WERI-Rb-1 (cell line): ENCODE measurements around the gene HIPK2.
"Not testable (repeated sequence)": the region's sequence is repeated elsewhere in the genome, so short reads cannot be mapped to it uniquely, and the experiment has no call there.

ENCODE experiments used
- DNase-seq: peaks from one replicate; pipeline ENCODE4 v3.0.0-alpha.2; 2020
- H3K27ac ChIP-seq: fragments of 250-450 bp; sonication (Bioruptor Pico); 2 replicates; pipeline ENCODE4 v1.5.1; 2020; ENCODE audit warnings: mild to moderate bottlenecking, moderate library complexity
- H3K27me3 ChIP-seq: fragments of 250-450 bp; sonication (Bioruptor Pico); 2 replicates; pipeline ENCODE4 v1.5.1; 2021; ENCODE audit warnings: mild to moderate bottlenecking, low read depth, moderate library complexity; ENCODE audit not compliant: insufficient read depth, severe bottlenecking
- H3K36me3 ChIP-seq: fragments of 250-450 bp; sonication (Bioruptor Pico); 2 replicates; pipeline ENCODE4 v1.5.1; 2020; ENCODE audit warnings: mild to moderate bottlenecking, moderate library complexity
- H3K4me3 ChIP-seq: 2 replicates; pipeline ENCODE4 v1.5.1; 2011; ENCODE audit warnings: low read depth, mild to moderate bottlenecking, control low read depth, low read length
- H3K9me3 ChIP-seq: fragments of 250-450 bp; sonication (Bioruptor Pico); 2 replicates; pipeline ENCODE4 v1.5.1; 2021; ENCODE audit warnings: mild to moderate bottlenecking, moderate library complexity; ENCODE audit not compliant: severe bottlenecking
- TF ChIP-seq, protein P1 (sequence below): IDR thresholded peaks from 2 replicates; pipeline ENCODE4 v1.5.1; 2011; ENCODE audit warnings: low read depth, mild to moderate bottlenecking, control low read depth, inconsistent platforms, low read length

Gene HIPK2

DNA sequence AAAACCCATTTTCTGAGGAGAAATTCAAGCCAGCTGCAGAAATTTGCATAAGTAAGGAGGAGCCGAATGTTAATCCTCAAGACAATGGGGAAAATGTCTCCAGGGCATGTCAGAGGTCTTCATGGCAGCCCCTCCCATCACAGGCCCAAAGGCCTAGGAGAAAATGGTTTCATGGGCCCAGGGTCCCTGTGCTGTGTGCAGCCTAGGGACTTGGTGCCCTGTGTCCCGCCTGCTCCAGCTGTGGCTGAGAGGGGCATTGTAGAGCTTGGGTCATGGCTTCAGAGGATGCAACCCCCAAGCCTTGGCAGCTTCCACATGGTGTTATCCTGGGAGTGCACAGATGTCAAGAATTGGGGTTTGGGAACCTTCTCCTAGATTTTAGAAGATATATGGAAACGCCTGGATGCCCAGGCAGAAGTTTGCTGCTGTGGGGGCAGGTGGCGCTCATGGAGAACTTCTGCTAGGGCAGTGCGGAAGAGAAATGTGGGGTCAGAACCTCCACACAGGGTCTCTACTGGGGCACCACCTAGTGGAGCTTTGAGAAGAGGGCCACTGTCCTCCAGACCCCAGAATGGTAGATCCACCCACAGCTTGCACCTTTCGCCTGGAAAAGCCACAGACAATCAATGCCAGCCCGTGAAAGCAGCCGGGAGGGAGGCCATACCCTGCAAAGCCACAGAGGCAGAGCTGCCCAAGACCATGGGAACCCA is 223.7 kb downstream of the HIPK2 start:
- H3K27ac ChIP-seq, H3K4me3 ChIP-seq, H3K36me3 ChIP-seq, H3K9me3 ChIP-seq, H3K27me3 ChIP-seq: not testable (repeated sequence)
- TF ChIP-seq, protein P1, sequence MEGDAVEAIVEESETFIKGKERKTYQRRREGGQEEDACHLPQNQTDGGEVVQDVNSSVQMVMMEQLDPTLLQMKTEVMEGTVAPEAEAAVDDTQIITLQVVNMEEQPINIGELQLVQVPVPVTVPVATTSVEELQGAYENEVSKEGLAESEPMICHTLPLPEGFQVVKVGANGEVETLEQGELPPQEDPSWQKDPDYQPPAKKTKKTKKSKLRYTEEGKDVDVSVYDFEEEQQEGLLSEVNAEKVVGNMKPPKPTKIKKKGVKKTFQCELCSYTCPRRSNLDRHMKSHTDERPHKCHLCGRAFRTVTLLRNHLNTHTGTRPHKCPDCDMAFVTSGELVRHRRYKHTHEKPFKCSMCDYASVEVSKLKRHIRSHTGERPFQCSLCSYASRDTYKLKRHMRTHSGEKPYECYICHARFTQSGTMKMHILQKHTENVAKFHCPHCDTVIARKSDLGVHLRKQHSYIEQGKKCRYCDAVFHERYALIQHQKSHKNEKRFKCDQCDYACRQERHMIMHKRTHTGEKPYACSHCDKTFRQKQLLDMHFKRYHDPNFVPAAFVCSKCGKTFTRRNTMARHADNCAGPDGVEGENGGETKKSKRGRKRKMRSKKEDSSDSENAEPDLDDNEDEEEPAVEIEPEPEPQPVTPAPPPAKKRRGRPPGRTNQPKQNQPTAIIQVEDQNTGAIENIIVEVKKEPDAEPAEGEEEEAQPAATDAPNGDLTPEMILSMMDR, result peak; percentile 56
- DNase-seq, result peak; percentile 55

DNA sequence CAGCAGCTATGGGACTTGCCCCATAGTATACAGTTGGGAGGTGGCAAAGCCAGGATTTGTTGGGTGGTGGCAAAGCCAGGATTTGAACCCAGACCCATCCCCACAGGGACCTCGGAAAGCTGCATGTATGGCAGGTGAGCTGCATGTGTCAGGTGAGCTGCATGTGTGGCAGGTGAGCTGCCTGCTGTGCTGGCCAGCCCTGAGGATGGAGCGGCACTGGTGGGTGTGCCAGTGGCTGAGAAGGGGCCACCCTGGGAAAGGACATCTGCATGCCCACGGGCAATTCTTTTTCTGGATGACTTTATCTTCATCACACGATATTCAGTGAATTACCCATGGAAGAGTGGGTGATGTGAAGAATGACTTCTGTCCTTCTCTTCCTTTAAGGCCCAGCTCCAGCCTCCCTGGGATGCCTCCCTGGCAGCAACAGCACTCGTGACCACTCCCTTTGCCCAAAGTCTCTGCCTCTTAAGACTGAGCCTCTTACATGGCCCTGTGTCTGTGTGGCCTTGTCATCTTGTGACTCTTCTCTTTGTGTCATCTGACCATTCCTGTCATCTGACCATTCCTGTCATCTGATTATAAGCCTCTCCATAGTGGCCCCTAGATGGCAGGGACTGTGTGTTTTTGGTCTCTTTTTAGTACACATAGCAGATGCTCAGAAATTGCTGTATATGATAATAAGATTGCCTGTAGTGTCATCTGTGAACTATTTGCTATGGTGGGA is 229.3 kb downstream of the HIPK2 start:
- Histone ChIP-seq H3K27me3 (no peaks in the 10 kb centered on the region), H3K4me3 (no peak overlapping the region), H3K27ac (no peak overlapping the region), H3K36me3 (no peaks in the 10 kb centered on the region), H3K9me3 (no peaks in the 10 kb centered on the region)
- TF ChIP-seq, protein P1, result no peak
- no peak for DNase-seq

- TF ChIP-seq, protein P1, result no peak
- Histone ChIP-seq H3K36me3 (no peaks in the 10 kb centered on the region), H3K27me3 (no peaks in the 10 kb centered on the region)
These were observed 233.2 kb downstream of the HIPK2 start for GRCh38 chr7:139544645-139545044.

GRCh38 chr7:139543801-139544603 is 233.8 kb downstream of the HIPK2 start:
- Histone ChIP-seq H3K36me3 (no peaks in the 10 kb centered on the region), H3K27ac (no peak overlapping the region), H3K4me3 (no peak overlapping the region), H3K9me3 (no peaks in the 10 kb centered on the region), H3K27me3 (no peaks in the 10 kb centered on the region)
- no peak for DNase-seq
- TF ChIP-seq, protein P1, result no peak

More at GRCh38 chr7:139544645-139545044, 233.2 kb downstream of the HIPK2 start:
- no peak overlapping the region for H3K4me3 ChIP-seq
- H3K27ac ChIP-seq, result no peak overlapping the region
- DNase-seq, result no peak
- H3K9me3 ChIP-seq, result no peaks in the 10 kb centered on the region

- no peak for DNase-seq
- no peaks in the 10 kb centered on the region for H3K36me3 ChIP-seq
- no peak overlapping the region for H3K27ac ChIP-seq
- H3K27me3 ChIP-seq, result no peaks in the 10 kb centered on the region
- H3K9me3 ChIP-seq, result peaks cover 5% of the 10 kb centered on the region
- no peak overlapping the region for H3K4me3 ChIP-seq
- TF ChIP-seq, protein P1, result no peak
These were observed 235.3 kb downstream of the HIPK2 start for GRCh38 chr7:139542308-139543151.
